GM15510 (cell line): ENCODE results near the gene SHC3.

Source experiments
- POLR2A ChIP-seq: IDR thresholded peaks from 3 replicates; pipeline ENCODE4 v1.6.1; 2011; ENCODE audit warnings: borderline replicate concordance; ENCODE audit not compliant: insufficient read length; ENCODE audit errors: extremely low read depth

Gene SHC3

DNA sequence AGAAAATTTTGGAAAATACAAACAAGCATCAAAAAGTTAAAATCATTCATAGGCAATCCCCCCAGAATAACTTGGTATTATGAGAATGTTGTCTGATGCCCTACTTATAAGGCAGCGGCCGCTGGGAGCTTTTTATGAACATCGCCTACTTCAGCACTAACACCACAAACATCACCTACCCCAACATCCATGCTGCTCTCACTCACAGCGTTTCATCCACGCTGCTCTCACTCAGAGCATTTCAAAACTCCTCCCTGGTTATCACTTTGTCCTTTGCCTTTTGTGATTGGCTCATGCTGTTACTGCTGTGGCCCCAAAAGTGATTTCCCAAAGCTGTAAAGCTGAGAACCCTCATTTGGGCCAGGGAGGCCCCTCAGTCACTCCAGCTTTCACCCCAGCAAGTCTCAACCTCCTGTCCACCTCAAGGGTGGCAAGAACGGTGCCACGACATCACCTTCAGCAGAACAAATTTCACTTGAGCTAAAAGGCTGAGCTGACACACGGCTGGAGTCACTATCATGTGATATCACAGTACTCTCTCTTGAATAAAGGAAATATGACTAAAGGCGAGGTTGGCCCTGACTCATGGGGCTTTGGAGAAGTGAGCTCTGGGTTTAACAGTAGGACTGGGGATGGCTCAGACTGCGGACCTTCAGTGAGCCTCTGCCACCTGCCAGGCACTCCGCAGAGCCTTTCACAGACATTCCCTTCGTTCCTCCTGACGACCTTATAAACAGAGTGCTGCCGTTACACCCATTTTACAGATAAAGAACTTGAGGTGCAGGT, 25.2 kb downstream of the SHC3 start:
- no peak for TF ChIP-seq POLR2A

DNA sequence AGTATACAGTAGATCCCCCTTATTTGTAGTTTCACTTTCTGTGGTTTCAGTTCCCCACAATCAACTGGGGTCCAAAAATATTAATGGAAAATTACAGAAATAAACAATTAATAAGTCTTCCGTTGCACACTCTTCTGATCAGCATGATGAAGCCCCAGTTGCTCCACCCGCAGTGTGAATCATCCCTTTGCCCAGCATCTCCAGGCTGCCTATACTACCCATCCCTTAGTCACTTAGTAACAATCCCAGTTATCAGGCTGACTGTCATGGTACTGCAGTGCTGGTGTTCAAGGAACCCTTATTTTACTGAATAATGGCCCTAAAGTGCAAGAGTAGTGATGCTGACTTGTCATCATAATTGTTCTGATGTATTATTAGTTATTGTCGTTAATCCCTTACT, 28.9 kb downstream of the SHC3 start:
- no peak for TF ChIP-seq POLR2A

DNA sequence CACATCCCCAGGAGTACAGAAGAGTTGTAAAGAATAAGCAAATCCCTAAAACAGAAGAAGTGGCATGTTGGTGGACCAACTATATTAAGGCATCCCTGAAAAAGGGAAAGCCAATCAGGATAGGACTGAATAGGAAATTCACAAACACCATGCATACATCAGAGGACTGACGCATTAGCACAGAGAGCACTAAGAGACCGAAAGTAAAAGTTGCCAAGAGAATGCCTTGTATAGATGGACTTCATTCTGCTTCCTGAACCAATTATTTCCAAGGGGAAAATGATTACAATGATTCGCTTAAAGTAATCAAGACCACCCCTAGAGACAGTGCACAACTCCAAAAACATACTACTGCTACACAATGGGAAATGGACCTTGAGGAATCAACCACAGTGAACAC, 33.5 kb downstream of the SHC3 start:
- no peak for TF ChIP-seq POLR2A

DNA sequence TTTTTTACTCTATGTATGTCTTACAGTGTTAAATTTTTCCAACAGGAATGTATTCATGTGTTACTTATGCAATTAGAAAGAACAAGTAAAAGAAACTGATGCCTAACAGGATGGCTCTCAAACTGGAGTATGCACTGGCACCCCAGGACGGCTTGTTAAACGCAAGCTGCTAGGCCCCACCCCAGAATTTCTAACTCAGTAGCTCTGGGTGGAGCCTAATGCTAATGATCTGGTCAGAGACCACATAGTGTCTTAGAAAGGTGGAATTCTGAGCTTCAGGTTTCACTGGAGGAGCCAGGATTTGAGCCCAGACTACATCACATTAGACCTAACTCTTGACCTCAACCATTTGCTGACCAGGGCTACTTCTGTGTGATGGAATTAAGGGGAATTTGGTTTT, 34.4 kb downstream of the SHC3 start:
- no peak for TF ChIP-seq POLR2A

DNA sequence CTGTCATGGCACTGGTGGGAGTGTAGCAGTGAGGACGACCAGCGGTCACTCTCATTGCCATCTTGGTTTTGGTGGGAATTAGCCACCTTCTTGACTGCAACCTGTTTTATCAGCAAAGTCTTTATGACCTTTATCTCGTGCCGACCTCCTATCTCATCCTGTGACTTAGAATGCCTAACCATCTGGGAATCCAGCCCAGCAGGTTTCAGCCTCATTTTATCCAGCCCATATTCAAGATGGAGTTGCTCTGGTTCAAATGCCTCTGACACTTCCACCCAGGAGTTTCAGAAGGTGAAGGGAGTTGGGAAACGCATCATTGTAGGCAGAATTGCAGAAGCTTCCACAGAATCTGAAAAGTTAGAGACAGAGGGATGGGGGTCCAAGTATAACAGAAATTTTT, 35.4 kb downstream of the SHC3 start:
- TF ChIP-seq POLR2A = no peak

DNA sequence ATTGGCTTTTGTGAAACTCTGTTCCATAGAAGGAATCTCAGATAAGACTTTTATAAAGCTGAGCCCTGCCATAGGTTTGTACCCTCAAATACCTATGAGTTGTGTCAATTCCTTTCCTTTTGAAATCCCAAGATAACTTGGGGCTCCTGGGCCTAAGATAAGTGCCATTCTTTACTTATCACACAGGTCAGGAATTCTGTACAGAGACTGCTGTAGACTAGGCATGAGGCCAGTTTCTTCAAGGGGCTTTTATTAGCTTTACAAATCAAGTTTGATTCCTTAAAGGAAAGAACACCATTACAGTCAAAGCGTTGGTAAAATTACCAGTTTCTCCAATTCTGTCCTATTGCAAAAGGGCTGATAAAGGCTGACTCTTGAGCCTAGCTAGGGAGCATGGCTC, 39.2 kb downstream of the SHC3 start:
- no peak for TF ChIP-seq POLR2A

DNA sequence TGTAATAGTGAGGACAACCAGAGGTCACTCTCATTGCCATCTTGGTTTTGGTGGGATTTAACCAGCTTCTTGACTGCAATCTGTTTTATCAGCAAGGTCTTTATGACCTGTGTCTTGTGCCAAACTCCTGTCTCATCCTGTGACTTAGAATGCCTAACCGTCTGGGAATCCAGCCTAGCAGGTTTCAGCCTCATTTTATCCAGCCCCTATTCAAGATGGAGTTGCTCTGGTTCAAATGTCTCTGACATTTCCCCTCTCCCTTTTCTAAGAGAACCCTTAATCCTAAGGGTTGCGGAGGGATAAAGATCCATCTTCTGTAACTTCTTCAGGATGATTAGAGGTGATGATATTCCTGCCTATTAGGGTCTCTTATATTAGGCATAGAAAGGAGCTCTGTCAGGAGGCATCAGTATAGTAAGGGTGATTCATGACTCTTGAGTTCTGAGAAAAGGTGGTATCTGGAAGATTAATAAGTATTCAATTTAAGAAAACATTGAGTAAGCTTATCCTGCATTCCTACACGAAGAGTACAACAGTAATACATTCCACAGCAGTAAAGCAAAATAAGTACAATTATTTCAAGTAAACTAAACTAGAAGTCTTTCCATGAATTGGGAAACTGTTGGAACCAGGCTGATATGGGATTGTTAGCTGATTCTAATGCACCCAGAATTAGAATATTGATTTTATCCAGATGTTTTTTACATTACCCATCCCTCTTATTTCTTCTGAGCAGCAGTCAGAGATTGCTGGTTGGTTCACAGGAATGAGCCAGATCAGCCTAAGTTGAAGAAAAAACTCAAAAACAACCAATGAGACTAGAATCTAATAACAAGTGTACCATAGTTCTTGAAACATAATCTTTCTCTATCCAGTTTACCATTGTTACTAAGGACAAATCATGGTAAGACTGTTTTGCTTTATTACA, 39.9 kb downstream of the SHC3 start:
- TF ChIP-seq POLR2A = no peak

DNA sequence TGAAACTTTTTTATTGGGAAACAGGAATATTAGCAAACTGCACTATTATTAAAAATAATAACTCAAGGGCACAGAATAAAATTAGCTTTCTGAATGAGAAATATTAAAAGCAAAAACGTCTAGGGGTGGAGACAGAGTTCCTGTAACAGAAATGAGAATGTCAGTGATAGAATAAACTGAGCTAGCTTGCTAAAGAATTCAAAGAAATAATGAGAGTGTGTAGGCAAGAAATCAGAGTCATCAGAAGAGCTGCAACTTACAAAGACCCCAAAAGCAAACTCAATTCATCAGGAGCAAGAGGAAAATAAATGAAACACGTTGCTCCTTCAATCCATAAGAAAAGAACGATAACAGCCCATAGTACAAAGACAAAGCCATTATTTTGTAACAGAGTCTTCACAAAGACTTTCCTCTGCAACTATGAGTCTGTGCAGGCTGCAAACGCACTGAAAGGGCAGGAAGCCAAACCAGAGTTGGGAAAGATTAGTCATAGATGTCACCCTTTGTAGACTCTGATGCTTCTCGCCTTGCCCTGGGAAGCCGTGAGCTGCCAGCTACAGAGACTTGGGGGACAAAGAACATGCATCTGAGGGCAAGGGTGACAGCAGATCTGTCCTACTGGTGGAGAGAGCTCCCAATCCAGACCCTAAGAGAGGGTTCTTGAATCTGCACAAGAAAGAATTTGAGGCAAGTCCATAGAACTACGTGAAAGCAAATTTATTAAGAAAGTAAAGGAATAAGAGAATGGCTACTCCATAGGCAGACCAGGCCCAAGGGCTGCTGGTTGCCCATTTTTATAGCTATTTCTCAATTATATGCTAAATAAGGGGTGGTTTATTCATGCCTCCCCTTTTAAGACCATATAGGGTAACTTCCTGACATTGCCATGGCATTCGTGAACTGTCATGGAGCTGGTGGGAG, 40.8 kb downstream of the SHC3 start:
- no peak for TF ChIP-seq POLR2A

DNA sequence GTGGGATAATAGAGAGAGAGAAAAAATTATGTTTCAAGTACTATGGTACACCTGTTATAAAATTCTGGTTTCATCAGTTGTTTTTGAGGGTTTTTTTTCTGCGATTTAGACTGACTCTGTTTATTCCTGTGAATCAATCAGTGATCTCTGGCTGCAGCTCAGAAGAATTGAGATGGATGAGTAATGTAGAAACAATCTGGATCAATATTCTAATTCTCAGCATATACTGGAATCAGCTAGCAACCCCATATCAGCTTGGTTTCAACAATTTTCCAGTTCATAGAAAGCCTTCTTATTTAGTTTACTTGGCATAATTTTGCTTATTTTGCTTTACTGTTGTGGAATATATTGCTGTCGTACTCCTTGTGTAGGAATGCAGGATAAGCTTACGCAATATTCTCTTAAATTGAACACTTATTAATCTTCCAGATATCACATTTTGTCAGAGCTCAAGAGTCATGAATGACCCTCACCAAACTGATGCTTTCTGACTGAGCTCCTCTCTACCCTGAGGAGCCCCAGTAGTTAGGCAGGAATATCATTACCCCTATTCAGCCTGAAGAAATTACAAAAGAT, 42.9 kb downstream of the SHC3 start:
- no peak for TF ChIP-seq POLR2A

DNA sequence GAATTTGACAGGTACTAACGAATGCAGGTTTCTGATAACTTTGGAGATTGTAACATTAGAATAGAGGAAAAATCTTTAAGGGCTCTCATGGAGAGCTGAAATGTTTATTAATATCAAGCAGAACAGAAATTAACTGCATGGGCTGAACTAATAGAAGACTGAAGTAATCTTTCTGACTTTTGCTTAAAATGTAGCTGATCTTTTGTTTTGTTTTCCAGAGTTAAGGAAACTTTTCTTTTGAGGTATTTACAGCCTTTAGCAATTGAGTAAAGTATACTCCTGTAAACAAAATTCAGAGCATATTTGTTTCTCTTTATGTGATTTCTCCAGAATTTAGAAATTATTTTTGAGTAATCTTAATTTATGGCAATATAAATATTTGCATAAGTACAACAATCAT, 43.9 kb downstream of the SHC3 start:
- TF ChIP-seq POLR2A = no peak

DNA sequence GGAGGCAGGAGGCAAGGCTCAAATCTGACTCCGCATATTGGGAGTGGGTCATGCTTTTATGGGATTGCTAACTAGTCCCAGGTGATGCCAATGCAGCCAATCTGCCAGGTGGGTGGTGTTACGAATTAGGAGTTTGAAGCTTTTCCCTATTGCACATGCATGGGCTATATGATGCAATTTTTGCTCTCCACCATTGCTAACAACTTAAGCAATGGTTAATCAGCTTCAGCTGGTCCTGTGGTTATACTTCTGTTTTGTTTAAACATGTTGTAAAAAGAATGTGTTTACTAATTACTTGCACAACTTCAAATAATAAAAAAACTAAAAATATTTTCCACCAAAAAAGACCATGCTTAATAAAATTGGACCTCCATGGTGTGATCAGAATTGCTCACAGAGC, 55.7 kb downstream of the SHC3 start:
- no peak for TF ChIP-seq POLR2A

DNA sequence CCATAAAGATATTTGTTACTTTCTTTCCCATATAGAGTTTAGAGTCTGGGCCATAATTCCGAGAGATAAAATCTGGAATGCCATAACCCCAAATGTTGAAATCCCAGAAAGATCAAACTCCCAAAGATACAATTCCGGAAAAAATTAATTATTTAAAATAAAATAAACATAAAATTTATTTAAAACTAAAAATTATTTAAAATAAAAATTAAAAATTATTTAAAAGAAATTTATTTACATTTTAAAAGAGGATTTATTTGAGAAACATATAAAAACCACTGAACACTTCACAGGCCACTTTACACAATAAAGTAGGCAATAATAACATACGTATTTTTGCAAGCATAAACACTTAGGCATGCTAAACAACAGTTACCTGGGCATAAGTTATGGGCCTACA, 57.9 kb downstream of the SHC3 start:
- TF ChIP-seq POLR2A = no peak

DNA sequence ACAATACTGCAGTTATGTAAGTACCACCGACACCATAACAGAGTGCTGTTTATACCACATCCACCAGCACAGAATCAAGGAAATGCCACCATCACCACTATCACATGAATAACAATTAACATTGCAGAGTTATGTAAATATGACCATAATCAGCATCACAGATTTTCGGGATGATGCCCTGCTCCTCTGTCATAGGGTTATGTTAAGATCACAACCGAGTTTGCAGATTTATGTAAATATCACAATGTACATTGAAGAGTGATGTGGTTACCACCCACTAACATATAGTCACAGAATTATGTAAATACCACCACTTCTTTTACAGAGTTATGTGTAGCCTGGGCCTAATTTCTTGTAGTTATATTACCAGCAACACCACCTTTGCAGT, 61.8 kb downstream of the SHC3 start:
- no peak for TF ChIP-seq POLR2A

DNA sequence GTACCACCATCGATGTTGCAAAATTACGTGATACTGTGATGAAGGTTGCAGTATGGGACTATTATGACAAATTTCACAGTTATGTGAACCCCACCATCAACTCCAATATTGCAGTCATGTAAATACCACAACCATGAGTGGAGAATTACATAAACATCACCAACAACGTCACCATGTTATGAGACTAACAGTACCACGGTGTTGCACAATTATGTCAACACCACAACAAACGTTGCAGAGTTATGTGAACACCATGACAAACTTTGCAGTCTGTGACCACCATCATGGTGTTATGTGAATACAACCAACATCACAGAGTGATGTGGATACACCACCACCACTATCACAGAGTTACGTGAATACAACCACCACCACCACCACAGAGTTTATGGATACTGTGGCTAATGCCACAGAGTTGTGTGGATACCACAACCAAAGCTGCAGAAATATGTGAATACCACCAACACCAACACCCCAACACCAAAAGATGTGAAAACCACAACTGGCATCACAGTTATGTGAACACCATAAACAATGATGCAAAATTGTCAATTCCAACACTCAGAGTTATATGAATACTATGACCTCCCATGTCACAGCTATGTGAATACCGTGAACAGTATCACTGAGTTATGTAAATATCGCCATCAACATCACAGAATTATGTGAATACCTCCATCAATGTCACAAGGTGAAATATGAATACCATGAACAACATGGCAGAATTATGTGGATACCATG, 62.4 kb downstream of the SHC3 start:
- TF ChIP-seq POLR2A = no peak
